GM12872 (cell line): ENCODE measurements around the gene LINGO3.

ENCODE experiments used
- CTCF ChIP-seq: IDR thresholded peaks from 3 replicates; pipeline ENCODE4 v1.5.1; 2011; ENCODE audit warnings: low read depth, mild to moderate bottlenecking, low read length, moderate library complexity; ENCODE audit not compliant: insufficient read depth

The LINGO3 gene

DNA sequence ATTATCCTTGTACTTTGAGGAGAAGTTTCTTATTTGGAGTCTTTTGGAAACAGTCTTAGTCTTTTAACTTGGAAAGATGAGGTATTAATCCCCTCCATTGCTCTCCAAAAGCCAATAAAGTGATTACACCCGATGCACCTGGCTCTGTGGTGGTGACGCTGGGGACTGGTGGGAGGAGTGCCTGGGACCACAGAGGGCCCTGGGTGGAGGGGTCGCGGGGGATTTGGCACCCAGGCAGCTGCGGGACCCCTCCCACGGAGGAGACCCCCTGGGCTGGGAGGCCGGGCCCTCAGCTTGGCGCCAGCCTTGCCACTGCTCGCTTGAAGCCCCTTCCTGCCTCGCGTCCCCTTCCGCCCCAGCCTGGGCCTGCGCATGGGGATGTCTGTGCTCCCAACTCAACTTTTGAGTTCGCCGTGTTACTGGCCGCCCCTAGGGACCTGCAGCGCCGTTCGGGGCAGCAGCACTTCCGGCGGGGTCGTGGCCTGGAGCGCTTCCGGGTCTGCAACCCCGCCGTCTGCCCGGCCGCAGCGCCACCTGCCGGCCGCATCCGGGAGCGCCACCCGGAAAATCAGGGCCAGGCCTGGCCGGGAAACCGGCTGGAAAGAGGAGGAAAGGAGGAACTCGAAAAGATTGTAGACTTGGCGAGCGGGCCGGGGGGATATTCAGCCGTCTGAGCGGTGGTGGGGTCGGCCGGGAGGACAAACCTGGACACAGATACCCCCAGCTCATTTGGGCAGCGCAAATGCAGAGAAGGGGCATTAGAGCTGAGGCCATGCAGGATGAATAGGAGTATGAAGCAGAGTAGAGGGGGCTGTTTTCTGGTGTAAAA is 34.4 kb downstream of the LINGO3 start:
- peak; percentile 77 for TF ChIP-seq CTCF

DNA sequence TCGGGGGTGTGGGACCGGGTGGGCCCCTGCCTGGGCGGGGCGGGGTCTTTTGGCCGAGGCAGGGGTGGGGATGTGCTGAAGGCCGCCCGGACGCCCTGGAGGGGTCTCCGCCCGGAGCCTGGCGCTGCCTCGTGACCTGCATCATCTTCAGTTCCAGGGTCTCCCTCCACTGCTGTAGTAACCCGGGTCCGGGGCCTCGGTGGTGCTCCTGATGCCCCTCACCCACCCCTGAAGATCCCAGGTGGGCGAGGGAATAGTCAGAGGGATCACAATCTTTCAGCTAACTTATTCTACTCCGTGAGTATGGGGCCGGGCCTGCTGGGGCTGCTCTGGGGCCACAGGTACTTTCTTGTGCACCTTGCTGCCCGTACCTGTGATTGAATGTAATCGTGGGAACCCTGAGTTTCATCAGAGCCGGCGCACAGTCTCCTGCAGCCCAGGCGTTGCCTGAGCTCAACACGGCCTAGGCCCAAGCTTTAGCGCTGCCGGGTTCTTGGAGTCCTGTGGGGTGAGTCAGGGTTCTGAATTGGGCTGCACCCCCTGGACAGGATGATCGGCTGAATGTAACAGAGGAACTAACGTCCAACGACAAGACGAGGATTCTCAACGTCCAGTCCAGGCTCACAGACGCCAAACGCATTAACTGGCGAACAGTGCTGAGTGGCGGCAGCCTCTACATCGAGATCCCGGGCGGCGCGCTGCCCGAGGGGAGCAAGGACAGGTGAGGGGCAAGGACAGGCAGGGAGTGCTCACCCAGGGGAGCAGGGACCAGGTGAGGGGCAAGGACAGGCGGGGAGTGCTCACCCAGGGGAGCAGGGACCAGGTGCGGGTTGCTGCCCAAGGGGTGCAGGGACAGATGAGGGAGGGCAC is 36.5 kb downstream of the LINGO3 start:
- TF ChIP-seq CTCF: no peak

DNA sequence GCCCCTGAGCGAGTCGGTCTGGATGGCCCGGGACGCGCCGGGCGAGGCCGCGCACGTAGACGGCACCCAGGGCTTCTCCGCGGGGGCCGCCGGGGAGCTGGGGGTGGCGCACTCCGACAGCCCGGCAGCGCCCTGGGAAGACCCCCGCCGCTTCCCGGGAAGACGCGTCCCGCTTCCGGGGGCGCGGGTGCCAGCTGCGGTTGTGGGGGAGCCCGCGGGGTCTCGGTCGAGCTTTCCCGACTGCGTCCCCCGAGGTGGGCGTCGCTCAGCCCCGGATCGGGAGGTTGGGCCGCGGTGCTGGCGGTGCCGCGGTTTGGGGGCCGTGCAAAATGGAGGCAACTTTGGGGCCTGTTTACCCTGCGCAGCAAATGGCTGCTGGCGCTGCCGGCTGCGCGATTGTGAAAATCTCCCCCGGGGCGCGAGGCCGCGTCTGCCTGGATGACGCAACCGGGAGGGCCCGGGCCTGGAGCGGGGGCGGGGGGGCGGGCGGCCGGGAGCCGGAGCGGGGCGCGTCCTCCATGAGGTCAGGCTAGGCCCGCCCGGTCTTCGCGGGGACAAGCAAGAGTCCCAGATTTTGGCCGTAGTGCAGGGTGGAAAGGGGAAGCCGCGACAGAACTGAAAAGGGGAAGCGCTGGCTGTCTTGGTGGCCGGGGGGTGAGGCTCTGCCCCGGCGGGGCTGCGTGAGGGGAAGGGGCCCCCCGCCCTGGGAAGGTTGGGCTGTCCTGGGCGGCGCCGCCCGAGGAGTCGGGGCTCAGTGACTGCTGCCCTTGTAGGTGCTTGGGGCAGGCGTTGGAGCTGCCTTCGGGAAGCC is 37.3 kb downstream of the LINGO3 start:
- no peak for TF ChIP-seq CTCF

GRCh38 chr19:2270157-2270422 is 37.9 kb downstream of the LINGO3 start:
- TF ChIP-seq CTCF: no peak

DNA sequence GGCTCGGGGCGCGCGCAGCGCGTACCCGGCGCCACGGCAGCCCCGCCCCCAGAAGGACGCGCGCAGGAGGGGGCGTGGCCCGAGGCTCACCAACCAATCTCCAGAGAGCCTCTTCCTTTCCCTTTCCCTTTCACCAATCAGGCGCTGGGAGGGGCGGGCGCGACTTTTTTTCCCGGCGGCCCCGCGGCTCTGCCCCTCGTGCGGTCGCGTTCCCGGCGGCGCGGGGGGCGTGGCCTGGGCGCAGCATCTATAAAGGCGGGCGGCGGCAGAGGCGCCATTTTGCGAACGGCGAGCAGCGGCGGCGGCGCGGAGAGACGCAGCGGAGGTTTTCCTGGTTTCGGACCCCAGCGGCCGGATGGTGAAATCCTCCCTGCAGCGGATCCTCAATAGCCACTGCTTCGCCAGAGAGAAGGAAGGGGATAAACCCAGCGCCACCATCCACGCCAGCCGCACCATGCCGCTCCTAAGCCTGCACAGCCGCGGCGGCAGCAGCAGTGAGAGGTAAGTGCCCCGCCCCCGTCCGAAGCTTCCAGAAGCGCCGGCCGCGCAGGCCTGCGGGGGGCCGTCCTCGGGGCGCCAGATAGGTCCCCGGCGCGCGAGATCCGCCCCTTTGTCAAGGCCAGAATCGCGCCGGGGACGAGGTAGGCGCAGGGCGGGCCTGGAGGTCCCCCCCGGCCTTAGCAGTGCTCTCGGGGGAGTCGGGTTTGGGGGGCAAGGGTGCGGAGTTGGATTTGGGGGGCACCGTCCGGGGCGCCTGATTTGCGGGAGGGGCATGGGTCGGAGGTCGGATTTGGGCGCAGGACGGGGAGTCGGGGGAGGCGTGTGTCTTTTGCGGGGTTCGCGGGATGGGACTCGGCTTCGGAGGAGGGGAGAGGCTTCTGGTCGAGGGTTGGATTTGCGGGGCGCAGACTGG is 38.5 kb downstream of the LINGO3 start:
- peak; percentile 32; the same call in 1 of the 3 replicates for TF ChIP-seq CTCF

- TF ChIP-seq CTCF: no peak
Measured at GRCh38 chr19:2268861-2269243, 39.1 kb downstream of the LINGO3 start.
